HG03460 (cell line): ENCODE measurements around the gene RNF152.

ENCODE experiments used
- ATAC-seq: cut with Tn5 transposase; IDR thresholded peaks from one replicate; pipeline ENCODE4 v1.9.1; 2021; ENCODE audit not compliant: unreplicated experiment

Gene RNF152

GRCh38 chr18:61765097-61765496, 127.7 kb downstream of the RNF152 start:
- ATAC-seq = no peak

- ATAC-seq = no peak
Measured at GRCh38 chr18:61764381-61764780, 128.4 kb downstream of the RNF152 start.

GRCh38 chr18:61761875-61762274, 130.9 kb downstream of the RNF152 start:
- ATAC-seq = no peak
